ENCODE results near the gene BET1L. TPM values are rescaled to one million over a fixed set of nuclear protein-coding genes. Genes with fewer than 3 reads are reported as not detected.
"Not testable (repeated sequence)": the region's sequence is repeated elsewhere in the genome, so short reads cannot be mapped to it uniquely, and the experiment has no call there.

Gene BET1L
- polyA plus RNA-seq, 1 of the 3 experiments (the other 2 are of a cell fraction) = 56.9 TPM

GRCh38 chr11:191490-192478, 15.4 kb downstream of the BET1L start:
- H3K79me2 ChIP-seq (ENCODE audit: insufficient read depth); H3K27me3 ChIP-seq (ENCODE audit: insufficient read depth); CTCF ChIA-PET; H3K27ac ChIP-seq (ENCODE audit: low read depth in 2 of 2, low read length in 1 of 2); H3K4me3 ChIP-seq (ENCODE audit: low read depth in 2 of 2, low read length in 1 of 2); H3K9me3 ChIP-seq; POLR2A ChIA-PET; H3K9me2 ChIP-seq; H3K4me1 ChIP-seq (ENCODE audit: control insufficient read depth in 1 of 2, insufficient read depth in 2 of 2, low read depth in 1 of 2, low read length in 1 of 2); H3K9ac ChIP-seq; H3K36me3 ChIP-seq (replicated peaks in 1 of 2; ENCODE audit: control insufficient read depth in 1 of 2, insufficient read depth in 2 of 2, low read length in 1 of 2); H3K4me2 ChIP-seq; DNase-seq; H4K20me1 ChIP-seq (ENCODE audit: insufficient read depth); H2AFZ ChIP-seq (ENCODE audit: low read depth); H3F3A ChIP-seq (replicated peaks; ENCODE audit: insufficient read depth): not testable (repeated sequence)
- 71% methylated on average over 4 of the region's 8 CpGs for WGBS (ENCODE audit: low lambda C conversion rate)
- TF ChIP-seq SMC3 (IDR thresholded peaks at IDR 0.05; ENCODE audit: low read depth, low read length) = 0 out of 2 replicates have a peak, but pooled peaks have one; percentile 6
- TF ChIP-seq CTCF (IDR thresholded peaks at IDR 0.05) = peak; percentile 57
- peak; percentile 19; the same call in 1 of the 2 replicates for TF ChIP-seq RAD21 (IDR thresholded peaks at IDR 0.05; ENCODE audit: low read length)

- DNase-seq; H3K79me2 ChIP-seq (ENCODE audit: insufficient read depth); CTCF ChIA-PET; H3K36me3 ChIP-seq (replicated peaks in 1 of 2; ENCODE audit: control insufficient read depth in 1 of 2, insufficient read depth in 2 of 2, low read length in 1 of 2); H3K4me3 ChIP-seq (ENCODE audit: low read depth in 2 of 2, low read length in 1 of 2); H4K20me1 ChIP-seq (ENCODE audit: insufficient read depth); H3K9me2 ChIP-seq; H3K9me3 ChIP-seq; H3K4me1 ChIP-seq (ENCODE audit: control insufficient read depth in 1 of 2, insufficient read depth in 2 of 2, low read depth in 1 of 2, low read length in 1 of 2); H3F3A ChIP-seq (replicated peaks; ENCODE audit: insufficient read depth); H2AFZ ChIP-seq (ENCODE audit: low read depth); H3K4me2 ChIP-seq; H3K9ac ChIP-seq; H3K27me3 ChIP-seq (ENCODE audit: insufficient read depth); H3K27ac ChIP-seq (ENCODE audit: low read depth in 2 of 2, low read length in 1 of 2); POLR2A ChIA-PET: not testable (repeated sequence)
- WGBS (ENCODE audit: low lambda C conversion rate) = 58% methylated on average over 5 of the region's 5 CpGs
Measured at GRCh38 chr11:190546-190945, 16.7 kb downstream of the BET1L start.

- H4K20me1 ChIP-seq (ENCODE audit: insufficient read depth); DNase-seq; H3K4me1 ChIP-seq (ENCODE audit: control insufficient read depth in 1 of 2, insufficient read depth in 2 of 2, low read depth in 1 of 2, low read length in 1 of 2); H3K9ac ChIP-seq; H3K36me3 ChIP-seq (replicated peaks in 1 of 2; ENCODE audit: control insufficient read depth in 1 of 2, insufficient read depth in 2 of 2, low read length in 1 of 2); H2AFZ ChIP-seq (ENCODE audit: low read depth); H3K9me2 ChIP-seq; H3F3A ChIP-seq (replicated peaks; ENCODE audit: insufficient read depth); H3K4me3 ChIP-seq (ENCODE audit: low read depth in 2 of 2, low read length in 1 of 2); H3K79me2 ChIP-seq (ENCODE audit: insufficient read depth); H3K27ac ChIP-seq (ENCODE audit: low read depth in 2 of 2, low read length in 1 of 2); H3K9me3 ChIP-seq; CTCF ChIA-PET; POLR2A ChIA-PET; H3K4me2 ChIP-seq; H3K27me3 ChIP-seq (ENCODE audit: insufficient read depth): not testable (repeated sequence)
- 43% methylated on average over 3 of the region's 25 CpGs for WGBS (ENCODE audit: low lambda C conversion rate)
Measured at GRCh38 chr11:189843-190311, 17.3 kb downstream of the BET1L start.

GRCh38 chr11:189200-189783, 17.9 kb downstream of the BET1L start:
- H3K36me3 ChIP-seq (replicated peaks in 1 of 2; ENCODE audit: control insufficient read depth in 1 of 2, insufficient read depth in 2 of 2, low read length in 1 of 2); CTCF ChIA-PET; H4K20me1 ChIP-seq (ENCODE audit: insufficient read depth); H3K9me2 ChIP-seq; H3K4me3 ChIP-seq (ENCODE audit: low read depth in 2 of 2, low read length in 1 of 2); H3K9ac ChIP-seq; H3K27me3 ChIP-seq (ENCODE audit: insufficient read depth); H3K4me1 ChIP-seq (ENCODE audit: control insufficient read depth in 1 of 2, insufficient read depth in 2 of 2, low read depth in 1 of 2, low read length in 1 of 2); H3F3A ChIP-seq (replicated peaks; ENCODE audit: insufficient read depth); H3K4me2 ChIP-seq; DNase-seq; H3K9me3 ChIP-seq; H3K79me2 ChIP-seq (ENCODE audit: insufficient read depth); H3K27ac ChIP-seq (ENCODE audit: low read depth in 2 of 2, low read length in 1 of 2); POLR2A ChIA-PET; H2AFZ ChIP-seq (ENCODE audit: low read depth): not testable (repeated sequence)
- 86% methylated on average over 45 of the region's 55 CpGs for WGBS (ENCODE audit: low lambda C conversion rate)

GRCh38 chr11:180242-180641, 27.0 kb downstream of the BET1L start:
- H3K36me3 ChIP-seq (replicated peaks in 1 of 2; ENCODE audit: control insufficient read depth in 1 of 2, insufficient read depth in 2 of 2, low read length in 1 of 2); H3K27me3 ChIP-seq (ENCODE audit: insufficient read depth); H4K20me1 ChIP-seq (ENCODE audit: insufficient read depth); H3K4me3 ChIP-seq (ENCODE audit: low read depth in 2 of 2, low read length in 1 of 2); CTCF ChIA-PET; POLR2A ChIA-PET; H3K79me2 ChIP-seq (ENCODE audit: insufficient read depth); H3K4me2 ChIP-seq; H3K4me1 ChIP-seq (ENCODE audit: control insufficient read depth in 1 of 2, insufficient read depth in 2 of 2, low read depth in 1 of 2, low read length in 1 of 2); H3K9ac ChIP-seq; H3K9me3 ChIP-seq; H3K9me2 ChIP-seq; H2AFZ ChIP-seq (ENCODE audit: low read depth); DNase-seq; H3K27ac ChIP-seq (ENCODE audit: low read depth in 2 of 2, low read length in 1 of 2); H3F3A ChIP-seq (replicated peaks; ENCODE audit: insufficient read depth): not testable (repeated sequence)
- WGBS (ENCODE audit: low lambda C conversion rate) = 0% methylated on average over 2 of the region's 13 CpGs
